ENCODE measurements around the gene ACTG2.
"Not testable (repeated sequence)": the region's sequence is repeated elsewhere in the genome, so short reads cannot be mapped to it uniquely, and the experiment has no call there.

ACTG2 gene

DNA sequence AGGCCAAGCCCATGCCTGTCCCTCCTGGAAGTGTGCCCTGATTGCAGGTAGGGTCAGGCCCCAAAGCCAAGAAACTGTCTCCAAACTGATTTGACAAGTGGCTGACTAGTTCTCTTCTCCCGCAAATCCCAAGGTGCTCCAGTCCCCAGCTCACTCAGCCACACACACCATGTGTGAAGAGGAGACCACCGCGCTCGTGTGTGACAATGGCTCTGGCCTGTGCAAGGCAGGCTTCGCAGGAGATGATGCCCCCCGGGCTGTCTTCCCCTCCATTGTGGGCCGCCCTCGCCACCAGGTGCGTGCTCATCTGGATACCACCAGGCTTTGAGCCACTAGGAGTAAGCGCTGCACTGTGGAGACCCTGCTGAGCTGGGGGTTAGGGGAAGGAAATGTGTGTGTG, 8.3 kb downstream of the ACTG2 start:
- TF ChIP-seq, protein P1, sequence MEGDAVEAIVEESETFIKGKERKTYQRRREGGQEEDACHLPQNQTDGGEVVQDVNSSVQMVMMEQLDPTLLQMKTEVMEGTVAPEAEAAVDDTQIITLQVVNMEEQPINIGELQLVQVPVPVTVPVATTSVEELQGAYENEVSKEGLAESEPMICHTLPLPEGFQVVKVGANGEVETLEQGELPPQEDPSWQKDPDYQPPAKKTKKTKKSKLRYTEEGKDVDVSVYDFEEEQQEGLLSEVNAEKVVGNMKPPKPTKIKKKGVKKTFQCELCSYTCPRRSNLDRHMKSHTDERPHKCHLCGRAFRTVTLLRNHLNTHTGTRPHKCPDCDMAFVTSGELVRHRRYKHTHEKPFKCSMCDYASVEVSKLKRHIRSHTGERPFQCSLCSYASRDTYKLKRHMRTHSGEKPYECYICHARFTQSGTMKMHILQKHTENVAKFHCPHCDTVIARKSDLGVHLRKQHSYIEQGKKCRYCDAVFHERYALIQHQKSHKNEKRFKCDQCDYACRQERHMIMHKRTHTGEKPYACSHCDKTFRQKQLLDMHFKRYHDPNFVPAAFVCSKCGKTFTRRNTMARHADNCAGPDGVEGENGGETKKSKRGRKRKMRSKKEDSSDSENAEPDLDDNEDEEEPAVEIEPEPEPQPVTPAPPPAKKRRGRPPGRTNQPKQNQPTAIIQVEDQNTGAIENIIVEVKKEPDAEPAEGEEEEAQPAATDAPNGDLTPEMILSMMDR (IDR thresholded peaks at IDR 0.05; ENCODE audit: low read depth, low read length), result no peak
- no peak overlapping the region for H3K4me3 ChIP-seq (ENCODE audit: low read depth, low read length)

DNA sequence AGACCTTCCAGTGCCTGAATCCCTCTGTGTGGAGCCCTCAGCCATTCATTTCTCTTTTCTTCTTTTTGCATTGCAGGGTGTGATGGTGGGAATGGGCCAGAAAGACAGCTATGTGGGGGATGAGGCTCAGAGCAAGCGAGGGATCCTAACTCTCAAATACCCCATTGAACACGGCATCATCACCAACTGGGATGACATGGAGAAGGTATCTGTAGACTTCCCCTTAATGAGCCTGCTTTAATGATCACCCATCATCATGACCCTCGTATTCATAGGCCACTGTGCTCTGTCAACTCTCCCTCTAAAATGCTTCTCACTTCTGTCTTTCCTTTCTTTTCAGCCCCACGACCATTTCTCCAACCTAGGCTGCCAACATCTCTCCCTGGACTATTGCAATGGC, 9.5 kb downstream of the ACTG2 start:
- TF ChIP-seq, protein P1 (IDR thresholded peaks at IDR 0.05; ENCODE audit: low read depth, low read length), result no peak
- no peak overlapping the region for H3K4me3 ChIP-seq (ENCODE audit: low read depth, low read length)

DNA sequence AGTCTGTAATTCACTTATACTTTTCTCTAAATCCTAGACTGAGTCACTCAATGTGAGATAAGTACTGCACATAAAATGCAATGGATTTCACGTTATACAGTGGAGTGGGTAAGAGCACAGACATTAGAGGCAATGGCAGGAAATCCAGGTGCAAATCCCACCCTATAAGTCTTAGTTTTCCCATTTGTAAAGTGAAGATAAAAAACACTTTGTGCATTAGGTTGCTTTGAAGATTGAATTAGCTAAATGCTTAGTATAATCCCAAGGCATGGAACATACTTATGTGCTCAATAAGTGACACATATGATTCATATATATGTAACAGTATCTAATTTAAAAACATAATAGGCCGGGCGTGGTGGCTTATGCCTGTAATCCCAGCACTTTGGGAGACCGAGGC, 10.5 kb downstream of the ACTG2 start:
- TF ChIP-seq, protein P1 (IDR thresholded peaks at IDR 0.05; ENCODE audit: low read depth, low read length), result no peak

DNA sequence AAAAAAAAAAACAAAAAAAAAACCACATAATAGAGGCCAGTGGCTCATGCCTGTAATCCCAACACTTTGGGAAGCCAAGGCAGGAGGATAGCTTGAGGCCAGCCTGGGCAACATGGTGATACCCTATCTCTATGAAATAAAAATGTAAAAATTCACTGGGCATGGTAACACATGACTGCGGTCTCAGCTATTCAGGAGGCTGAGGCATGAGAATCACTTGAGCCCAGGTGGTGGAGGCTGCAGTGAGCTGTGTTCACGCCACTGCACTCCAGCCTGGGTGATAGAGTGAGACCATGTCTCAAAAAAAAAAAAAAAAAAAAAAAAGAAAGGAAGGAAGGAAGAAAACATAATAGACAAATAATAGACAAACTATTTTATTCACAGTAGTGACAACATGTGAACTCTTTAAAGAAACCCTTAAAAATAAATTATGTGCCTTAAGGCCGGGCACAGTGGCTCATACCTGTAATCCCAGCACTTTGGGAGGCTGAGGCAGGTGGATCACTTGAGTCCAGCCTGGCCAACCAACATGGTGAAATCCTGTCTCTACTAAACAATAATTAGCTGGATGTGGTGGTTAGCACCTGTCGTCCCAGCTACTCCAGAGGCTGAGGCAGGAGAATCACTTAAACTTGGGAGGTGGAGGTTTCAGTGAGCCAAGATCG, 11.3 kb downstream of the ACTG2 start:
- H3K4me3 ChIP-seq (ENCODE audit: low read depth, low read length), result not testable (repeated sequence)

More for the DNA sequence above, 10.5 kb downstream of the ACTG2 start:
- H3K4me3 ChIP-seq (ENCODE audit: low read depth, low read length), result no peak overlapping the region

DNA sequence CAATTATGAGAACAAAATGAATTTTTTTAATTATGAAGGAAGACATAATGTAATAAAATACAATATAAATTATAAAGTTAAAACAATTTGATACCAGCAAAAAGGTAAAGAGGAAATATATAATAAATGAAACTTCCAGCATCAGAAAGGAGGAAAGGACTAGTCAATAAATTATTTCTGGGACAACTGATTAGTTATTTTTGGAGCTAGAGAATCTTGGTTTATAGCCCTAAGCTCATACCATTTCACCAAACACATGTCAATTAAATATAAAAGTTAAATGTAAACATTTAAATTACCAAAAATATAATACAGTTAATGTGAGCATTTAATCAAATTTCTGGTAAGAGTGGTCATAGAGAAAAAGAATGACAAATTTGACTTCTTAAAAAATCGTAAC, 12.1 kb downstream of the ACTG2 start:
- TF ChIP-seq, protein P1 (IDR thresholded peaks at IDR 0.05; ENCODE audit: low read depth, low read length), result no peak
- H3K4me3 ChIP-seq (ENCODE audit: low read depth, low read length), result no peak overlapping the region

DNA sequence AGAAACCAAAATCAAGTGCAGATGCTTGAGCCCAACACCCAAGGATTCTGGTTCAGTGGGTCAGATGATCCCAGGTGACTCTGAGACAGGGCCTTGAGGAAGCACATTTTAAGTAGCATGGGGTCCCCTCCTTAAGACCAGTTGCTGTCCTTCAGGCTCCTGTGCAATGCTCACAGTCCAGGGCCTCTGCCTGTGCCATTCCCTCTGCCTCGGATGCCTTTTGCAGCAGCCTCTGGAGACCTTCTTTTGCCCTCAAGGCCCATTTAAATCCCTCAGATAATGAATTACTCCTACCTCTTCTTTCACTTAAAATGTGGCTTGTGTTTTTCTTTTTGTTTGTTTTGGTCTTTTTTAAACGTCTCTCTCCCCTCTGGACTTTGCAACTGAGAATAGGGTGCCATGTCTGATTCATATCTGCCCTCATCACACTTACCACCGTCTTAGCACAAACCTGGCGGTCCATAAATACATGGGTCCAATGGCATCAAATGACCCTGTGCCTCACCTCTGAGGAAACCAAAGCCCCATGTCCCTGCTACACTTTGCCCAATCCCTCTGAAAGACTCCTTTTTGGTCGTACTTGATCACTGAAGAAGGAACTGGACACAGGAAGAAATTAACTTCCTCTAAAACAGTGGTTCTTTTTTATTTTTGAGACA, 14.2 kb downstream of the ACTG2 start:
- H3K4me3 ChIP-seq (ENCODE audit: low read depth, low read length), result no peak overlapping the region
- TF ChIP-seq, protein P1 (IDR thresholded peaks at IDR 0.05; ENCODE audit: low read depth, low read length), result no peak

DNA sequence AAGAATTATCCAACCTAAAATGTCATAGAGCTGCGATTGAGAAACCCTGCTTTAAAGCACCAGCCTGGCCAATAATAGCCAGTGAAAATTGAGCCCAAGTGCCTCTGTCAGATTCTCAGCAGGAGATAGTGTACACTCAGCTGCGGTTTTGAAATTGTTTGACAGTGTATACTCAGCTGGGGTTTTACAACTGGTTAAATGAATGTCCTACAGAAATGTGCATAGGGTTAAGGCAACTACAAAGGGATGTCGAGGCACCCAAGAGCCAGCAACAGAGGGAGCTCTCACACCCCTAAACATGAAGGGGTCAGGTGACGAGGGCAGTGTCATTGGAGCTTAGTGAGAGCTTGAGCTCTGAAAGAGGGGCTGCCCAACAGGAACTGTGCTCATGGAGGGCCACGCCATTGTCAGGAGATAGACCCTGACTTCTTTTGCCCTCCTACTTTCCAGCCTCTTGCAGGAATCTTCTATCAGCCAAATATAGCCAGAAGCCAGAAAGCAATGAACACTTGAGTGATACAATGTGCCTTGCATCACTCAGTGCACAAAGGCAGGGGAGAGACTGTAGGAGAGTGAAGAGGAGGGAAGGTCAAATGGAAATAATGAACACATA, 15.1 kb downstream of the ACTG2 start:
- no peak overlapping the region for H3K4me3 ChIP-seq (ENCODE audit: low read depth, low read length)
- TF ChIP-seq, protein P1 (IDR thresholded peaks at IDR 0.05; ENCODE audit: low read depth, low read length), result no peak
